ENCODE measurements around the gene OR52E1.
"Not testable (repeated sequence)": the region's sequence is repeated elsewhere in the genome, so short reads cannot be mapped to it uniquely, and the experiment has no call there.

Gene OR52E1

GRCh38 chr11:5069272-5069671 lies at the start of gene OR52E1:
Gene OR52E1 (plus strand): TSS chr11:5069572.
- DNase-seq = no peak

- no peak for DNase-seq
Observed at GRCh38 chr11:5021996-5022395, 47.4 kb upstream of the OR52E1 start.

- DNase-seq = no peak
Observed at GRCh38 chr11:5036669-5037068, 32.7 kb upstream of the OR52E1 start.

GRCh38 chr11:5037926-5038325 lies 31.4 kb upstream of the OR52E1 start:
- no peak for DNase-seq

GRCh38 chr11:5038341-5038740 lies 31.0 kb upstream of the OR52E1 start:
- DNase-seq = no peak

- DNase-seq = no peak
Observed at GRCh38 chr11:5040876-5041275, 28.5 kb upstream of the OR52E1 start.

- DNase-seq = no peak
Observed at GRCh38 chr11:5042091-5042490, 27.3 kb upstream of the OR52E1 start.

GRCh38 chr11:5043380-5043779 lies 26.0 kb upstream of the OR52E1 start:
- DNase-seq = no peak

- no peak for DNase-seq
Observed at GRCh38 chr11:5046226-5046625, 23.1 kb upstream of the OR52E1 start, which contains the start of gene OR52J3. Gene OR52J3 (plus strand): TSS chr11:5046526. CDS start chr11:5046526, 0 bp downstream.

- DNase-seq = no peak
Observed at GRCh38 chr11:5046754-5047330, 22.5 kb upstream of the OR52E1 start.

GRCh38 chr11:5058679-5059078 lies 10.7 kb upstream of the OR52E1 start:
- not testable (repeated sequence) for DNase-seq

GRCh38 chr11:5059391-5059790 lies 10.0 kb upstream of the OR52E1 start, which contains the start of gene OR52E2:
Gene OR52E2 (minus strand): TSS chr11:5059627. CDS start chr11:5059627, 0 bp downstream.
- no peak for DNase-seq

- DNase-seq = no peak
Observed at GRCh38 chr11:5065027-5065426, 4.3 kb upstream of the OR52E1 start.

- no peak for DNase-seq
Observed at GRCh38 chr11:5071799-5072198, 2.4 kb downstream of the OR52E1 start.

GRCh38 chr11:5081405-5081804 lies 12.0 kb downstream of the OR52E1 start:
- no peak for DNase-seq

GRCh38 chr11:5083602-5084001 lies 14.2 kb downstream of the OR52E1 start:
- DNase-seq = no peak

GRCh38 chr11:5088556-5088955 lies 19.2 kb downstream of the OR52E1 start:
- DNase-seq = no peak

- DNase-seq = no peak
Observed at GRCh38 chr11:5090668-5091067, 21.3 kb downstream of the OR52E1 start.

- no peak for DNase-seq
Observed at GRCh38 chr11:5092821-5093585, 23.6 kb downstream of the OR52E1 start.

- no peak for DNase-seq
Observed at GRCh38 chr11:5096011-5096410, 26.6 kb downstream of the OR52E1 start.

GRCh38 chr11:5102246-5102645 lies 32.9 kb downstream of the OR52E1 start:
- DNase-seq = no peak

GRCh38 chr11:5103066-5103465 lies 33.7 kb downstream of the OR52E1 start:
- no peak for DNase-seq

- no peak for DNase-seq
Observed at GRCh38 chr11:5107285-5107684, 37.9 kb downstream of the OR52E1 start.

- DNase-seq = no peak
Observed at GRCh38 chr11:5115339-5115738, 46.0 kb downstream of the OR52E1 start.

- DNase-seq = no peak
Observed at GRCh38 chr11:5117588-5117987, 48.2 kb downstream of the OR52E1 start.

Data from NCI-H526 (cell line).